Endothelial cell of umbilical vein (primary cell): ENCODE data around the gene TMEM167A. TPM values are rescaled to one million over a fixed set of nuclear protein-coding genes. Genes with fewer than 3 reads are reported as not detected.

Experiments
- BruUV-seq: library from RNA; stranded (reverse); fragments of 400-500 nt; replicated peaks from 2 replicates; lab custom pipeline; 2021; lab: Mats Ljungman, UMichigan
- CTCF ChIA-PET: fragments of 300-600, 350-600 bp; sonication (Branson Sonifier 250); formaldehyde crosslinking; loops from one replicate; lab custom pipeline; 2021; ENCODE audit warnings: antibody characterized with exemption, inconsistent platforms; lab: Charles Lee
- POLR2A ChIA-PET: fragments of 300-600, 350-600 bp; sonication (Branson Sonifier 250); formaldehyde crosslinking; loops from one replicate; lab custom pipeline; 2021; ENCODE audit warnings: antibody characterized with exemption, inconsistent platforms; lab: Charles Lee
- DNase-seq: peaks from one replicate; pipeline ENCODE4 v3.0.0-alpha.2; 2011; ENCODE audit warnings: low read depth, low spot score
- FAIRE-seq: peaks from 2 replicates; lab custom pipeline; 2011; peaks lifted over from hg19 to GRCh38; lab: Jason Lieb, UNC
- H2AFZ ChIP-seq: 2 replicates; pipeline ENCODE4 v1.6.0; 2012; ENCODE audit warnings: low read depth, low read length, control low read depth, inconsistent platforms
- H3K27ac ChIP-seq: 2 replicates; pipeline ENCODE4 v1.5.1; 2011; ENCODE audit warnings: low read depth, mild to moderate bottlenecking, control low read depth, low read length, moderate library complexity; ENCODE audit not compliant: insufficient read depth
- H3K27me3 ChIP-seq, 2 experiments: 2 replicates each; pipeline versions ENCODE4 v1.6.0 to v1.6.1; 2011; ENCODE audit warnings: low read length in 2 of 2, mixed read lengths in 1 of 2; ENCODE audit not compliant: control insufficient read depth in 2 of 2, insufficient read depth in 2 of 2
- H3K36me3 ChIP-seq, 2 experiments: 2 replicates in 1 of 2; 3 replicates in 1 of 2; pipeline ENCODE4 v1.5.1; 2011; ENCODE audit warnings: low read length in 2 of 2, mild to moderate bottlenecking in 1 of 2, moderate library complexity in 1 of 2; ENCODE audit not compliant: control insufficient read depth in 2 of 2, insufficient read depth in 2 of 2; ENCODE audit errors: extremely low read depth in 1 of 2
- H3K4me1 ChIP-seq: 3 replicates; pipeline ENCODE4 v1.5.1; 2011; ENCODE audit warnings: mild to moderate bottlenecking, low read length; ENCODE audit not compliant: control insufficient read depth, insufficient read depth; ENCODE audit errors: extremely low read depth
- H3K4me2 ChIP-seq: 2 replicates; pipeline ENCODE4 v1.6.1; 2011; ENCODE audit warnings: low read length, control low read depth, mixed read lengths; ENCODE audit not compliant: insufficient read depth
- H3K4me3 ChIP-seq, 3 experiments: fragments of 200-600 bp in 1 of 3; sonication (generic), shearing (Covaris generic) in 1 of 3; replicated peaks in 1 of 3; 2 replicates each; pipeline ENCODE4 v1.5.1; 2011 to 2016; ENCODE audit warnings: control low read depth in 3 of 3, low read length in 3 of 3, mild to moderate bottlenecking in 2 of 3, inconsistent platforms in 1 of 3, low read depth in 1 of 3, moderate library complexity in 1 of 3; ENCODE audit not compliant: insufficient read depth in 1 of 3
- H3K79me2 ChIP-seq: 2 replicates; pipeline ENCODE4 v1.6.0; 2012; ENCODE audit warnings: low read length, inconsistent platforms; ENCODE audit not compliant: control insufficient read depth, insufficient read depth
- H3K9ac ChIP-seq: replicated peaks from 2 replicates; pipeline ENCODE3; 2011; ENCODE audit warnings: low read length, control low read depth; ENCODE audit not compliant: insufficient read depth; ENCODE audit errors: extremely low read depth
- H3K9me1 ChIP-seq: replicated peaks from 3 replicates; pipeline ENCODE4 v1.6.0; 2011; ENCODE audit warnings: mild to moderate bottlenecking, low read length; ENCODE audit not compliant: control insufficient read depth, insufficient read depth; ENCODE audit errors: extremely low read depth
- H3K9me3 ChIP-seq: replicated peaks from 2 replicates; pipeline ENCODE4 v1.5.1; 2012; ENCODE audit warnings: low read length, inconsistent platforms; ENCODE audit not compliant: control insufficient read depth, insufficient read depth
- H4K20me1 ChIP-seq: replicated peaks from 2 replicates; pipeline ENCODE3; 2011; ENCODE audit warnings: mild to moderate bottlenecking, low read length; ENCODE audit not compliant: control insufficient read depth, insufficient read depth; ENCODE audit errors: extremely low read depth
- CTCF ChIP-seq, 2 donors: IDR thresholded peaks; 1 replicate in 1 of 2; 2 replicates in 1 of 2; pipeline ENCODE4 v1.5.1; 2011; ENCODE audit warnings: low read length in 2 of 2, mild to moderate bottlenecking in 2 of 2, moderate library complexity in 2 of 2, control low read depth in 1 of 2, inconsistent platforms in 1 of 2, low read depth in 1 of 2; ENCODE audit not compliant: insufficient read depth in 1 of 2; ENCODE audit errors: extremely low read depth in 1 of 2
- EZH2 ChIP-seq: IDR thresholded peaks from 2 replicates; pipeline ENCODE4 v1.6.1; 2012; ENCODE audit warnings: borderline replicate concordance, low read depth, mild to moderate bottlenecking, moderate library complexity, low read length, inconsistent platforms; ENCODE audit not compliant: severe bottlenecking
- FOS ChIP-seq: IDR thresholded peaks from 2 replicates; pipeline ENCODE4 v1.6.1; 2011; ENCODE audit warnings: mild to moderate bottlenecking, low read length, moderate library complexity, borderline replicate concordance; ENCODE audit not compliant: insufficient read depth
- GATA2 ChIP-seq: IDR thresholded peaks from 2 replicates; pipeline ENCODE4 v1.7.0; 2011; ENCODE audit warnings: low read depth, mild to moderate bottlenecking, moderate library complexity, mixed read lengths, low read length; ENCODE audit not compliant: insufficient read length, insufficient read depth
- JUN ChIP-seq: IDR thresholded peaks from 2 replicates; pipeline ENCODE4 v1.6.1; 2011; ENCODE audit warnings: borderline replicate concordance, low read depth; ENCODE audit not compliant: insufficient read length, insufficient read depth
- MAX ChIP-seq: IDR thresholded peaks from 2 replicates; pipeline ENCODE4 v1.6.1; 2011; ENCODE audit not compliant: insufficient read depth, insufficient read length
- MYC ChIP-seq: IDR thresholded peaks from one replicate; pipeline ENCODE4 v1.6.1; 2011; ENCODE audit warnings: mild to moderate bottlenecking, low read depth, low read length
- POLR2A ChIP-seq: IDR thresholded peaks from 2 replicates; pipeline ENCODE4 v1.6.1; 2012; ENCODE audit warnings: low read depth, mild to moderate bottlenecking, control low read depth, low read length
- POLR2AphosphoS5 ChIP-seq: IDR thresholded peaks from 2 replicates; pipeline ENCODE4 v1.6.1; 2012; ENCODE audit warnings: low read depth, mild to moderate bottlenecking, control low read depth, low read length, moderate library complexity; ENCODE audit not compliant: insufficient read depth
- dilution Hi-C: fragments of 300-500 bp; cut with MboI; formaldehyde crosslinking; loops from one replicate; pipeline ENCODE4 v1.15.0; 2019; ENCODE audit warnings: low sequenced_read_pairs; ENCODE audit not compliant: extremely low pct_ligation_motif_present
- intact Hi-C: fragments of 100-400 bp; cut with micrococcal nuclease; formaldehyde crosslinking; loops from one replicate; pipeline ENCODE4 v1.10.0; 2022
- polyA plus RNA-seq, 4 experiments: library from polyadenylated mRNA; depleted of rRNA in 3 of 4; stranded (reverse) in 3 of 4; unstranded in 1 of 4; fragments of >200 nt; gene quantifications; 2 replicates each; pipeline versions ENCODE4 v1.2.1 to v1.2.3, GENCODE V29; 2011 to 2012; ENCODE audit warnings: missing spikeins in 1 of 4
- small RNA-seq: library from RNA; depleted of rRNA; stranded (forward); fragments of <200 nt; gene quantifications from one replicate; pipeline ENCODE3, GENCODE V24; 2012; ENCODE audit warnings: low replicate concordance, low read depth; ENCODE audit not compliant: insufficient read depth, insufficient read length
- total RNA-seq: library from RNA; stranded (reverse); gene quantifications from 2 replicates; pipeline ENCODE4 v1.2.3, GENCODE V29; 2021

TMEM167A gene
- total and polyA plus RNA-seq, 2 donors (not counting 3 experiments of a cell fraction or from before 2014, with no cell fraction given), result 20.2 to 64.4 TPM

GRCh38 chr5:83003791-83004190, 73.4 kb downstream of the TMEM167A start:
- Histone ChIP-seq H3K27ac (no peak overlapping the region), H3K4me2 (no peak overlapping the region), H3K9ac (no peak overlapping the region), H2AFZ (no peak overlapping the region), H3K9me3 (no peaks in the 10 kb centered on the region), H3K79me2 (no peaks in the 10 kb centered on the region), H3K4me3 (no peak overlapping the region), H3K27me3 (peaks cover 1 to 6% of the 10 kb centered on the region in 2 experiments), H3K9me1 (no peaks in the 10 kb centered on the region), H3K36me3 (no peaks in the 10 kb centered on the region), H4K20me1 (no peaks in the 10 kb centered on the region), H3K4me1 (peaks cover 7% of the 10 kb centered on the region)
- DNase-seq (no peak), FAIRE-seq (no peak)
- CTCF ChIA-PET, result interaction anchor here (0.8 kb wide), 1 partner anchor 17 kb away, joined by 3 read pairs; no protein-coding TSS in a partner anchor
- dilution Hi-C loops (no loop called here), intact Hi-C loops (no loop called here)
- BruUV-seq, result no TSS peak
- POLR2A ChIA-PET, result no interaction called here
- no peak for TF ChIP-seq EZH2
- TF ChIP-seq MYC, result no peak
- no peak for TF ChIP-seq POLR2A
- TF ChIP-seq POLR2AphosphoS5, result no peak
- no peak for TF ChIP-seq GATA2
- TF ChIP-seq FOS, result no peak
- no peak for TF ChIP-seq MAX
- no peak for TF ChIP-seq CTCF (IDR thresholded peaks at IDR 0.05; ENCODE audit: extremely low read depth in 1 of 2, insufficient read depth in 1 of 2, low read depth in 1 of 2, low read length in 2 of 2)
- TF ChIP-seq JUN, result no peak

Small RNA genes lying within 50 kb of the gene (small RNA-seq; reads per million reads assigned to genes)
- gene SCARNA18, result 7.4 reads per million, percentile 51 among the genes with 10 or more reads in this experiment

Other genes starting within 250 kb of the TMEM167A start
- 7.6 and 7.7 TPM in 2 replicates for gene XRCC4, start 153 bp upstream of the TMEM167A start, total RNA-seq
- gene XRCC4, start 153 bp upstream of the TMEM167A start, polyA plus RNA-seq, result 0.94 and 1.3 TPM in 2 replicates